Liver (tissue), 9 donors: Measurements from ENCODE around the gene EXOC4. TPM values are rescaled to one million over a fixed set of nuclear protein-coding genes. Genes with fewer than 3 reads are reported as not detected.

Experiments used
- DNase-seq: peaks from one replicate; pipeline ENCODE4 v3.0.0-alpha.2; 2017; ENCODE audit warnings: low spot score
- H3K27ac ChIP-seq, 2 donors: one replicate each; pipeline ENCODE4 v1.7.0; 2013; ENCODE audit warnings: inconsistent platforms in 2 of 2, low read length in 2 of 2, control low read depth in 1 of 2, low read depth in 1 of 2, mild to moderate bottlenecking in 1 of 2
- H3K27me3 ChIP-seq, 4 donors: one replicate each; pipeline versions ENCODE4 v1.6.1 to v1.7.0; 2013; ENCODE audit warnings: low read length in 3 of 4, inconsistent platforms in 1 of 4, mild to moderate bottlenecking in 1 of 4, moderate library complexity in 1 of 4; ENCODE audit not compliant: control insufficient read depth in 4 of 4, insufficient read depth in 4 of 4
- H3K36me3 ChIP-seq, 4 donors: one replicate each; pipeline versions ENCODE4 v1.6.1 to v1.7.0; 2013; ENCODE audit warnings: low read length in 3 of 4, mild to moderate bottlenecking in 3 of 4, low read depth in 1 of 4, moderate library complexity in 1 of 4; ENCODE audit not compliant: control insufficient read depth in 4 of 4, insufficient read depth in 3 of 4
- H3K4me1 ChIP-seq, 4 donors: one replicate each; pipeline versions ENCODE4 v1.6.1 to v1.7.0; 2013; ENCODE audit warnings: low read length in 3 of 4, mild to moderate bottlenecking in 3 of 4, moderate library complexity in 1 of 4; ENCODE audit not compliant: control insufficient read depth in 4 of 4, insufficient read depth in 4 of 4
- H3K4me3 ChIP-seq, 3 donors: one replicate each; pipeline versions ENCODE4 v1.6.1 to v1.7.0; 2013; ENCODE audit warnings: low read length in 3 of 3, control low read depth in 1 of 3, low read depth in 1 of 3, mild to moderate bottlenecking in 1 of 3
- H3K9ac ChIP-seq, 2 donors: one replicate each; pipeline ENCODE4 v1.7.0; 2013; ENCODE audit warnings: low read length in 2 of 2, mild to moderate bottlenecking in 2 of 2, moderate library complexity in 2 of 2, control low read depth in 1 of 2, low read depth in 1 of 2
- H3K9me3 ChIP-seq, 4 donors: one replicate each; pipeline versions ENCODE4 v1.6.1 to v1.7.0; 2013; ENCODE audit warnings: low read length in 3 of 4; ENCODE audit not compliant: control insufficient read depth in 4 of 4
- EGR1 ChIP-seq, 2 donors: IDR thresholded peaks; 2 replicates each; pipeline ENCODE4 v1.6.1; 2016 to 2018; ENCODE audit warnings: antibody characterized with exemption in 2 of 2, low read depth in 2 of 2
- FOXA1 ChIP-seq: IDR thresholded peaks from 2 replicates; pipeline ENCODE4 v1.6.1; 2016; ENCODE audit warnings: antibody characterized with exemption
- FOXA2 ChIP-seq: IDR thresholded peaks from 2 replicates; pipeline ENCODE4 v1.6.1; 2016; ENCODE audit warnings: antibody characterized with exemption
- GABPA ChIP-seq, 2 donors: IDR thresholded peaks in 1 of 2; conservative IDR thresholded peaks in 1 of 2; 2 replicates each; pipeline ENCODE4 v1.6.1; 2016; ENCODE audit warnings: antibody characterized with exemption in 2 of 2, mild to moderate bottlenecking in 1 of 2, moderate library complexity in 1 of 2
- HNF4A ChIP-seq, 2 donors: conservative IDR thresholded peaks; 2 replicates each; pipeline ENCODE4 v1.6.1; 2016; ENCODE audit warnings: antibody characterized with exemption in 2 of 2, mild to moderate bottlenecking in 2 of 2
- HNF4G ChIP-seq: IDR thresholded peaks from 2 replicates; pipeline ENCODE4 v1.6.1; 2016; ENCODE audit warnings: antibody characterized with exemption
- JUND ChIP-seq, 2 donors: IDR thresholded peaks; 2 replicates each; pipeline ENCODE4 v1.6.1; 2016; ENCODE audit warnings: antibody characterized with exemption in 2 of 2
- MAX ChIP-seq: IDR thresholded peaks from 2 replicates; pipeline ENCODE4 v1.6.1; 2016; ENCODE audit warnings: antibody characterized with exemption
- RAD21 ChIP-seq, 2 donors: IDR thresholded peaks; 2 replicates each; pipeline ENCODE4 v1.6.1; 2016; ENCODE audit warnings: antibody characterized with exemption in 2 of 2, mild to moderate bottlenecking in 2 of 2
- SP1 ChIP-seq: IDR thresholded peaks from 2 replicates; pipeline ENCODE4 v1.6.1; 2018; ENCODE audit warnings: antibody characterized with exemption, mild to moderate bottlenecking
- TAF1 ChIP-seq: conservative IDR thresholded peaks from 2 replicates; pipeline ENCODE4 v1.6.1; 2016; ENCODE audit warnings: antibody characterized with exemption, mild to moderate bottlenecking
- YY1 ChIP-seq: IDR thresholded peaks from 2 replicates; pipeline ENCODE4 v1.6.1; 2016; ENCODE audit warnings: antibody characterized with exemption, mild to moderate bottlenecking
- WGBS: extraction: QIAGEN DNeasy Blood & Tissue Kit; methylation state at CpG from one replicate; pipeline ENCODE4 v1.1.7; 2013; 5-methylcytosine and 5-hydroxymethylcytosine counted together
- polyA plus RNA-seq, 2 donors: library from polyadenylated mRNA; stranded (reverse) in 1 of 2; unstranded in 1 of 2; fragments of 200-250 nt in 1 of 2; fragments of >200 nt in 1 of 2; fragmentation: Nextera tagmentation in 1 of 2; extraction: Ambion mirVana in 1 of 2; gene quantifications; one replicate each; pipeline versions ENCODE4 v1.2.1 to v1.2.3, GENCODE V29; 2013 to 2015
- total RNA-seq, 2 donors: library from RNA; depleted of rRNA; stranded (reverse); fragments of >200 nt; gene quantifications; one replicate each; pipeline ENCODE4 v1.2.3, GENCODE V29; 2014
- donor health status: healthy.
- donor health status: healthy.
- donor health status: healthy.
- donor health status: healthy.
- donor health status: healthy.

EXOC4 gene
- total and polyA plus RNA-seq, 4 donors, result 9.5 to 55.9 (median 23.6) TPM

DNA sequence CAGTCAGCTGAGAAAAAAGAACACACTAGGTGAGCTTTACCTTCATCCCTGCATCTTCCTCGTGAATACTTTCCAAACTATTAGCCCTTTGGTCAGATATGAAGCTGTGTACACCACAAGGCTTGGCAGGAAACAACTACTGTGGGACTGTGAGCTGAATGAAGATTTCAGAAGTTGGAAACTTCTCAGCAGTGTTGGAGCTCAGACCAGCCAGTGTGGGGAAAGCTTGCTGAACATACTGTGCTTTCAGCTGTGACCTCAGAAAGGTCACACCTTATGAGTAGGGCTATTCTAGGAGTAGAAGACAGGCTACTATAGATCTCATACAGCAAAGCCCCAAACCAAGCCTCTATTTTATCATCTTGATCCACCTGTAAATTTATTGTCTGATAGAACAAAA lies 123.6 kb downstream of the EXOC4 start:
- DNase-seq, result no peak
- Histone ChIP-seq H3K9ac (no peak overlapping the region), H3K27ac (no peak overlapping the region), H3K9me3 (no peaks in the 10 kb centered on the region), H3K36me3 (peaks cover 0 to 4% (median under 1%) of the 10 kb centered on the region in 4 donors), H3K4me1 (no peaks in the 10 kb centered on the region), H3K27me3 (no peaks in the 10 kb centered on the region), H3K4me3 (no peak overlapping the region)
- 68% methylated on average over 1 of the region's 1 CpG for WGBS
- TF ChIP-seq HNF4A (conservative IDR thresholded peaks at IDR 0.05) (no peak), RAD21 (IDR thresholded peaks at IDR 0.05) (no peak), TAF1 (no peak)

DNA sequence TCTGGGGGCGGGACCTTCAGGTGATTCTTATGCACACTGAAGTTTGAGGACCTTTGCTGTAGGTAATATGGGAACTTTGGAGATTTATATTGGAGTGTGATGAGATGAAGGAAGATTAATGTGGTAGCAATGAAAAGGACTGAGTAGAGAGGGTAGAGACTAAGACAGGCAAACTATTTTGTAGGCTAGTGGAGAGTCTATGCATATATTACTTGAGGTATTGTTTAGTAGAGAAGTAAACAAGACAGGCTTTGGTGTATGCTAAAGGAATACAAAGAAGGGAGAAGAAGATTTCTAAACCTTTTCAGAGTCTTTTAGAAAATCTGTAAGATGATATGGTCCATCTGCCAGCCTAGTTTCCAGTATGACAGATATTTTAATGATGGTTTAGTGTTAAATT lies 129.1 kb downstream of the EXOC4 start:
- 100% methylated on average over 1 of the region's 1 CpG for WGBS
- Histone ChIP-seq H3K4me1 (peaks cover 0 to 1% (median 0%) of the 10 kb centered on the region in 4 donors), H3K9ac (no peak overlapping the region), H3K4me3 (no peak overlapping the region), H3K27me3 (no peaks in the 10 kb centered on the region), H3K9me3 (no peaks in the 10 kb centered on the region), H3K27ac (no peak overlapping the region), H3K36me3 (no peaks in the 10 kb centered on the region)
- no peak for DNase-seq
- TF ChIP-seq FOXA1 (no peak), HNF4A (conservative IDR thresholded peaks at IDR 0.05) (no peak), MAX (no peak)

GRCh38 chr7:133382775-133383559 lies 130.1 kb downstream of the EXOC4 start:
- Histone ChIP-seq H3K36me3 (no peaks in the 10 kb centered on the region), H3K4me3 (no peak overlapping the region), H3K9me3 (no peaks in the 10 kb centered on the region), H3K4me1 (peaks cover 0 to 1% (median 0%) of the 10 kb centered on the region in 4 donors), H3K27me3 (no peaks in the 10 kb centered on the region), H3K9ac (no peak overlapping the region), H3K27ac (no peak overlapping the region)
- TF ChIP-seq FOXA2, result peak; percentile 39
- TF ChIP-seq HNF4A (conservative IDR thresholded peaks at IDR 0.05), result no peak
- no peak for DNase-seq
- WGBS, result 65% methylated on average over 6 of the region's 6 CpGs

DNA sequence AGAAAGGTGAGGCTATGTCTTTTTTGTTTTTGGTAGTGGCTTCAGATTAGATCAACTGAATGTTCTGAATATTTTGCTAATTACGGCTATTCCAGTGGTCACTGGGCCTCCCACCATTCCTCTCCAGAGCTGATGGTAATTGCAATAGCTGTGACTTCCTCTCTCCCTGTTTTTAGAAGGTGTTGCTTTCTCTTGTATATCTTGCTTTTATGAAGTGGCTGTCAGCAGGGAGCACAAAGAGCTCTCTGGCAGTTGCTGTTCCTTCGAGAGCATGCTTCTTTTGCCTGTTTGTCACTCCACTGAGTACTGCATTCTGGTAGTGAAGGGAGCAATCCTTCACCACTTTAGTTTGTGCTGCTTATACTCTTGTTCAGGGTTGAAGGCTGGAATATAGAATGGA lies 133.3 kb downstream of the EXOC4 start:
- WGBS, result 97% methylated on average over 2 of the region's 2 CpGs
- Histone ChIP-seq H3K9me3 (no peaks in the 10 kb centered on the region), H3K9ac (no peak overlapping the region), H3K27ac (no peak overlapping the region), H3K27me3 (no peaks in the 10 kb centered on the region), H3K4me1 (peaks cover 0 to 1% (median 0%) of the 10 kb centered on the region in 4 donors), H3K36me3 (no peaks in the 10 kb centered on the region), H3K4me3 (no peak overlapping the region)
- TF ChIP-seq RAD21 (IDR thresholded peaks at IDR 0.05) (no peak), MAX (no peak), YY1 (no peak)
- DNase-seq, result no peak

GRCh38 chr7:133389727-133390126 lies 136.8 kb downstream of the EXOC4 start:
- no peak overlapping the region for H3K4me3 ChIP-seq
- no peak for DNase-seq
- no peaks in the 10 kb centered on the region for H3K9me3 ChIP-seq
- H3K27ac ChIP-seq, result no peak overlapping the region
- 97% methylated on average over 4 of the region's 4 CpGs for WGBS
- H3K4me1 ChIP-seq, result no peaks in the 10 kb centered on the region
- TF ChIP-seq GABPA (IDR thresholded peaks at IDR 0.05 in 1 of 2, conservative IDR thresholded peaks at IDR 0.05 in 1 of 2) (no peak), RAD21 (IDR thresholded peaks at IDR 0.05) (no peak), HNF4G (no peak), SP1 (no peak), JUND (IDR thresholded peaks at IDR 0.05) (no peak), FOXA1 (no peak), EGR1 (IDR thresholded peaks at IDR 0.05; ENCODE audit: low read depth in 2 of 2) (no peak)
- no peaks in the 10 kb centered on the region for H3K36me3 ChIP-seq
- H3K27me3 ChIP-seq, result no peaks in the 10 kb centered on the region
- H3K9ac ChIP-seq, result no peak overlapping the region
